HEK293T (cell line): ENCODE measurements around the gene SYT7.

Source experiments
- CTCF ChIA-PET: fragments of 350-600 bp; formaldehyde crosslinking; extraction: SDS; loops from one replicate; lab custom pipeline; 2021; ENCODE audit warnings: antibody characterized with exemption, inconsistent platforms; lab: Yijun Ruan, JAX
- POLR2A ChIA-PET: fragments of 350-600 bp; formaldehyde crosslinking; extraction: SDS; loops from one replicate; lab custom pipeline; 2020; ENCODE audit warnings: antibody characterized with exemption, inconsistent platforms; lab: Yijun Ruan, JAX
- DNase-seq: peaks from one replicate; pipeline ENCODE4 v3.0.0; 2012; ENCODE audit warnings: mixed read lengths; ENCODE audit errors: extremely low spot score
- ARNT ChIP-seq: fragments of 450-650 bp; IDR thresholded peaks from 2 replicates; pipeline ENCODE4 v1.6.1; 2017; ENCODE audit warnings: mild to moderate bottlenecking
- BHLHE40 ChIP-seq: fragments of 450-650 bp; IDR thresholded peaks from 2 replicates; pipeline ENCODE4 v1.6.1; 2016; ENCODE audit warnings: mild to moderate bottlenecking, moderate library complexity, borderline replicate concordance
- CTBP1 ChIP-seq: fragments of 450-650 bp; IDR thresholded peaks from 2 replicates; pipeline ENCODE4 v1.6.1; 2016; ENCODE audit warnings: borderline replicate concordance
- ELF4 ChIP-seq: fragments of 450-650 bp; IDR thresholded peaks from 2 replicates; pipeline ENCODE4 v1.6.1; 2017; ENCODE audit warnings: antibody characterized with exemption
- FOXA1 ChIP-seq: fragments of 450-650 bp; IDR thresholded peaks from 2 replicates; pipeline ENCODE4 v1.6.1; 2016; ENCODE audit warnings: mild to moderate bottlenecking
- FOXK2 ChIP-seq: fragments of 450-650 bp; IDR thresholded peaks from 2 replicates; pipeline ENCODE4 v1.6.1; 2016; ENCODE audit warnings: mild to moderate bottlenecking
- FOXM1 ChIP-seq: fragments of 450-650 bp; IDR thresholded peaks from 2 replicates; pipeline ENCODE4 v1.6.1; 2017; ENCODE audit warnings: mild to moderate bottlenecking, borderline replicate concordance
- HDGF ChIP-seq: fragments of 450-650 bp; IDR thresholded peaks from 2 replicates; pipeline ENCODE4 v1.6.1; 2017; ENCODE audit warnings: antibody characterized with exemption, borderline replicate concordance
- L3MBTL2 ChIP-seq: fragments of 450-650 bp; conservative IDR thresholded peaks from 2 replicates; pipeline ENCODE4 v1.6.1; 2016; ENCODE audit warnings: mild to moderate bottlenecking
- LEF1 ChIP-seq: fragments of 450-650 bp; IDR thresholded peaks from 2 replicates; pipeline ENCODE4 v1.6.1; 2017; ENCODE audit warnings: mild to moderate bottlenecking, borderline replicate concordance
- NFRKB ChIP-seq: fragments of 450-650 bp; IDR thresholded peaks from 2 replicates; pipeline ENCODE4 v1.6.1; 2016; ENCODE audit warnings: mild to moderate bottlenecking, moderate library complexity
- SP1 ChIP-seq: fragments of 450-650 bp; IDR thresholded peaks from 2 replicates; pipeline ENCODE4 v1.6.1; 2017
- SUZ12 ChIP-seq: fragments of 450-650 bp; IDR thresholded peaks from 2 replicates; pipeline ENCODE4 v1.6.1; 2016; ENCODE audit warnings: mild to moderate bottlenecking
- TARDBP ChIP-seq: fragments of 450-650 bp; IDR thresholded peaks from 2 replicates; pipeline ENCODE4 v1.6.1; 2016
- ZNF384 ChIP-seq: fragments of 450-650 bp; IDR thresholded peaks from 2 replicates; pipeline ENCODE4 v1.6.1; 2016
- TF ChIP-seq, protein P1 (sequence below): fragments of 450-650 bp; IDR thresholded peaks from 2 replicates; pipeline ENCODE4 v1.6.1; 2016

The SYT7 gene

DNA sequence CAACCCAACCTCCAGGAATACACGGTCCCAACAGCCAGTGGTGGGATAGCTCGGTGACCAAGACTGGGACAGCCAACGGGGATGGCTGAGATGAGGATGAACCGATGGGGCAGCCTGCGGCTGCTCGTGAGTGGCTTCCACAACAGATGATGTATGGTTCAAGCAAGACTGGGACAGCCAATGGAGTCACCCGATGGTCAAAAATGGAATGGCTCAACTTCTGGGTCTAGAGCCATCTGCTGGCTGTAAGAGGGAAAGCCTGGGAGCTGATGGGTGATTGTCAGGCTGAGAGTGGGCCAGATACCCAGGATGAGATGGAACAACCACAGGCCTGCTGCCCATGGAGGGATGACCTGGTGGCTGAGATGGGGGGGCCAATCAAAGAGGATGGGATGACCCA, 35.5 kb downstream of the SYT7 start:
- ChIA-PET POLR2A (no interaction called here), CTCF (interaction anchor here (1.0 to 1.5 kb wide), 3 partner anchors 13 to 34 kb away, joined by 4 to 7 read pairs (median 5); no protein-coding TSS in a partner anchor)
- TF ChIP-seq ZNF384 = no peak
- TF ChIP-seq, protein P1, sequence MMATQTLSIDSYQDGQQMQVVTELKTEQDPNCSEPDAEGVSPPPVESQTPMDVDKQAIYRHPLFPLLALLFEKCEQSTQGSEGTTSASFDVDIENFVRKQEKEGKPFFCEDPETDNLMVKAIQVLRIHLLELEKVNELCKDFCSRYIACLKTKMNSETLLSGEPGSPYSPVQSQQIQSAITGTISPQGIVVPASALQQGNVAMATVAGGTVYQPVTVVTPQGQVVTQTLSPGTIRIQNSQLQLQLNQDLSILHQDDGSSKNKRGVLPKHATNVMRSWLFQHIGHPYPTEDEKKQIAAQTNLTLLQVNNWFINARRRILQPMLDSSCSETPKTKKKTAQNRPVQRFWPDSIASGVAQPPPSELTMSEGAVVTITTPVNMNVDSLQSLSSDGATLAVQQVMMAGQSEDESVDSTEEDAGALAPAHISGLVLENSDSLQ = no peak
- TF ChIP-seq HDGF = no peak
- no peak for TF ChIP-seq NFRKB
- TF ChIP-seq L3MBTL2 = no peak
- TF ChIP-seq ELF4 = no peak
- no peak for TF ChIP-seq CTBP1
- no peak for TF ChIP-seq LEF1
- no peak for TF ChIP-seq FOXA1
- TF ChIP-seq BHLHE40 = no peak
- TF ChIP-seq FOXM1 = no peak
- TF ChIP-seq SP1 = no peak
- TF ChIP-seq SUZ12 = no peak
- TF ChIP-seq TARDBP = no peak
- peak; percentile 68 for DNase-seq

DNA sequence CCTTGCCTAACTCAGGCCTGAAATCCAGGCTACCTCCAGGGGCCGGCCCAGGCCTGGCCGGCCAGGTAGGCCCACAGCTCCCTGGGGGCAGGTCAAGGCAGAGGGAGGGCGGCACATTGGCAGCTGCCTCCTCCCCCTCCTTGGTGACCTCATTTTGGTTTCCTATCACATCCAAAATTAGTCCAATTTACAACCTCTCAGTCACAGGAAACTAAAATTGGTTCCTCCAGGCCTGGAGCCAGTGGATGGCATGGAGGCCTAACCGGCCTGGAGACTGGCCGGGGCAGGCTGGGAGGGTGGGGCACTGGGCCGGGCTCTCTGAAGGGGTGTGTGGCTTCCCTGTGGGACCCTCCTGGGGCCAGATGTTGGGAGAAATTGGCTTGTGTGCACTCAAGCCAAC, 36.4 kb downstream of the SYT7 start:
- ChIA-PET CTCF (interaction anchor here (1.5 to 1.8 kb wide), 3 partner anchors 12 to 35 kb away, joined by 5 to 8 read pairs (median 7); no protein-coding TSS in a partner anchor), POLR2A (no interaction called here)
- TF ChIP-seq ARNT = no peak
- TF ChIP-seq, protein P1 = no peak
- TF ChIP-seq LEF1 = no peak
- TF ChIP-seq BHLHE40 = no peak
- TF ChIP-seq FOXM1 = no peak
- TF ChIP-seq L3MBTL2 = no peak
- no peak for TF ChIP-seq HDGF
- no peak for TF ChIP-seq TARDBP
- TF ChIP-seq NFRKB = no peak
- no peak for DNase-seq

DNA sequence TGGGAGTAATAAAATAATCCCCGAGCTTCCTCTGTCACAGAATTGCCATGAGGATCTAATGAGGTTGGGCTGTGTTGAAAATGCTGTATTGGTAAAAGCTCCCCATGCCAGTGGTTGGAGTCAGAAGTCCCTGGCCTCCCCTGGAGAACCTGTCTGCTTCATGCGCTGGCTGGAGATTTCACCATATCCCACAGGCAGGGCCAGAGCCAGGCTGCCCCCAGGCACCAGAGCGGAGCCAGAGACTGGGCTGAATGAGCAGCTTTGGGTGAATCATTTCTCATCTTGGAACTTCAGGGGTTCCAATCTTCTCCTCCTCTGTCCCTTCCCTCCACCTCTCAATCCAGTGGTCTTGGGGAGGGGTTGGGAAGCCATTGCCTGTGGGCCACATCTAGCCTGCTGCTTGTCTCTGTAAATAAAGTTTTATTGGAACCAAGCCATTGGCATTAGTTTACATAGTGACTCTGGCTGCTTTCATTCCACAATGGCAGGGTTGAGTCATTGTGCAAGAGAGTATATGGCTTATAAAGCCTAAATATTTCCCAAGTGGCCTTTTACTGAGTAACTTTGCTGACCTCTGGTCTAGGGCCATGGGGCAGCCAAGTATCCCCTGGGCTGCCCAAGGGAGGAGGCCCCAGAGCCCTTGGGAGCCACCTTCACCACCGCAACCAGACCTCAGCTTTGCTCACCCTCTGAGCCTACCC, 37.1 kb downstream of the SYT7 start:
- ChIA-PET CTCF (interaction anchor here (1.8 kb wide), 1 partner anchor 12 kb away, joined by 8 read pairs; no protein-coding TSS in a partner anchor), POLR2A (no interaction called here)
- no peak for DNase-seq
- TF ChIP-seq ZNF384 (no peak), SUZ12 (no peak), LEF1 (no peak), BHLHE40 (no peak), CTBP1 (no peak), TARDBP (no peak), L3MBTL2 (no peak), FOXM1 (no peak), FOXK2 (no peak), HDGF (no peak), ELF4 (no peak), ARNT (no peak), NFRKB (no peak), FOXA1 (no peak)
- TF ChIP-seq, protein P1 = no peak

DNA sequence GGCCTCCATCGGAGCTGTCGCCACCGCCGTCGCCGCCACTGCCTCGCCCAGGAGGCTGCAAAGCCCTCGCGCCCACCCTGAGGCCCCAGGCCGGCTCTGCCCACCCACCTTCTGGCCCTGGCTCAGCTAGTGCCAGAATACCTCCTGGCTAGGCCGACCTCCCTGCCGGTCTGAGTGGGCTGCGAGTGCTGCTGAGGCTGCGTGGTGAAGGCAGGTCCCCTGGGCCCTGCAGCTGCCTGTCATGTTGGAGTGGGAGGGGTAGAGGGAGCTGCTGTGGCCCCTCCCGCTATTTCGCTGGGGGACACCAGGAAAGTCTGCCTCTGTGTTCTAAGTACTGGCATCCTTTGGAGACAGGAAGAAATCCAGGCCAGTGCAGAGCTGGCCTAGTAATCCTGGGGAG, 38.2 kb downstream of the SYT7 start:
- POLR2A ChIA-PET = no interaction called here
- TF ChIP-seq ZNF384 (no peak), HDGF (no peak), NFRKB (no peak), LEF1 (no peak), FOXM1 (no peak), ELF4 (no peak), SUZ12 (no peak), CTBP1 (no peak), BHLHE40 (no peak), FOXA1 (no peak), TARDBP (no peak), SP1 (no peak), ARNT (no peak), L3MBTL2 (no peak), FOXK2 (no peak)
- TF ChIP-seq, protein P1 = no peak
- DNase-seq = no peak
- CTCF ChIA-PET = interaction anchor here (1.8 kb wide), 1 partner anchor 10 kb away, joined by 8 read pairs; no protein-coding TSS in a partner anchor

DNA sequence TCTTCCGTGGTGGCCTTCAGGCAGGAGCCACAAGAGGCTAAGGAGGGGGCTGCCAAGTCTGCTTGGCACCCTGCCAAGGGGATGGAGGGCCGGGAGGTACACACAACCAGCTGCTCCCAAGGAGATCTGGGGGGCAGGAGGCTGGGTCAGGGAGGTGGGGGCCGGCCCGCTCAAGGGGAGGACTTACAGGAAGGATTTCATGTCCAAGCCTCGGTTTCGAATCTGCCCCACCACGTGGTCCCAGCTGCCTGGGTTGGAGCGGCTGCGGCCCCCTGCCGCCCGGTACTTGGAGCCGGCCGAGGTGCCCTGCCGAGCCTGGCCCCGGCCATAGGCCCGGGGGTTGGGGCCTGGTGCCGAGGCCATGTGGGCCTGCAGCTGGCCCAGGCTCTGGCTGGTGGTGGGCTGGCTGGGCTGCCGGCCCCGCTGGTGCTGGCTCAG, 38.8 kb downstream of the SYT7 start:
- TF ChIP-seq LEF1 (no peak), CTBP1 (no peak), TARDBP (no peak), HDGF (no peak), BHLHE40 (no peak), FOXK2 (no peak), ARNT (no peak), ELF4 (no peak), ZNF384 (no peak), NFRKB (no peak), FOXA1 (no peak), SUZ12 (no peak), FOXM1 (no peak), L3MBTL2 (no peak), SP1 (no peak)
- TF ChIP-seq, protein P1 = no peak
- CTCF ChIA-PET = no interaction called here

More for the DNA sequence above, 38.8 kb downstream of the SYT7 start:
- POLR2A ChIA-PET = no interaction called here
- no peak for DNase-seq
